ENCODE results near the gene LDB1.
A peak's percentile ranks its signal among the peaks of the same experiment; 100 is the strongest.

Gene LDB1

DNA sequence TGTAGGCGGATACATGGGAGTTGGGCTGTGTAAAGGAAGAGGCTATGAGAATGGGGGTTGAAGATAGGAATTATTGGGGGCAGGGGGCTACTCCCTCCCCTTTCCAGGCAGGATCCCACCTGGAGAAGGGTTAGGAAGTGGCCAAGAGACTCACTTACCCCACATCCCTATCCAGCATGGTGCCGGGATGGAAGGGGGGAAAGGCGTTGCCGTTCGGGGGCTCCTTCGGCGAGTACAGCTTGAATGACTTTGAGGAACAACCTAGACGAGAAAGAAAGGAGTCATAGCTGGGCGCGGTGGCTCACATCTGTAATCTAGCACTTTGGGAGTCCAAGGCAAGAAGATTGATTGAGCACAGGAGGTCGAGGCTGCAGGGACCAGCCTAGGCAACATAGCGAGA, 8.9 kb downstream of the LDB1 start:
- DNase-seq, result no peak

DNA sequence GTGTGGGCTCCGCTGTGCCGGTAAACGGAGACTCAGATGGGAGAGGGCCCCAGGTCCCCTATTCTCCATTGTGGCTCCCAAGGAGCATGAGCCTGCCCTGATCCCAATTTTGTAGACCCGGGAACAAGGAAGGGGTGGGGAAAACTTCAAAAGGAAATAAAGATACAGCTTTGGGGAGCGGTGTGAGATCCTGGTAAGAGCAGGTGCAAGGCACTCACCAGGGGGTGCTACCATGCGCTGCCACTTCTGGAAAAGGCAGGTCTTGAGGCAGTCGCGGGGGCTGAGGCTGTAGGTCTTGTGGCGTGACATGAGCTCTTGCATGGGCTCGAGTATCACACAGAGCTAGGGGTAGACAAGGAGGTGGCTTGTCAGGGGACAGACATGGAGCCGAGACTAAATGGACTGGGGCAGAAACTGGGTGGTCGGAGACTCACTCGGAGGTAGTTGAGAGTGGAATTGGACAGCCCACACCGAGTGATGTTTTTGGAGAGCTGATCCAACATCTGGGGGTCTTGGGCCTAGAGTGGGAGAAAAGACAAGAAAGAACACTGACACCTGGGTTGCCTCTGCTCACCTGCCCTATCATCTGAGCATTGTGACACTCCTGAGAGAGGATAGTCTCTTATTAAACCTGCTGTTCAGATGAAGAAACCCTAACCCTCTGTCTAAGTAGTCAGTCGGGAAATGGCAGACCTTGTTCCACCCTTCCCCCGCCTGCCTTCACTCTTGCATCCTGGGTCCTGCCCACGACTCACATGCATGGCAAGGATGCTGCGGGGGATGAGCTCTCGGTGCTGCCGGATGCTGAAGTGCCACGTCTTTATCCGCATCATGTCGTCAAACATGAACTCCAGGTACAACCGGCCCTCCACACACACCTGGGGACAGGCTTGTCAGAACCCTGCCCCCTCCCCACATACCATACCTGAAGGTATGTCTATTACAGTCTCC, 10.7 kb downstream of the LDB1 start:
- no peak for DNase-seq

DNA sequence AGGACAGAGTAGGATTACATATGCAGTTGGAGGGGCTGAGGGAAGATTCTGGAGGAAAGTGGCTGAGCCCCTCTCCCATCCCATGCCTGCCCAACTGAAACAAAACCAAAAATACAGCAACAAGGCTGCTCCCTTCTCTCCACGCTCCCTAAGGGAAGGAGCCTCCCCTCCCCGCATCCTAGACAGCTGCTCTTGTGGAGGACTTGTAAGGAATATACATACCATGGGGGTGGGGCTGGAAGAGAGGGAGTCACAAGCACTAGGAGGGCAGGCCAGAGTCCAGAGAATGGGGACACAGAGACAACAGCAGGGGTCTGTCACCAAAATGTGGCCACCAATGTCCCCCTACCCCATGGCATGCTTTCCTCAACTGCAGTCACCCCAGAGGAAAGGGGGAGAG, 13.2 kb downstream of the LDB1 start:
- no peak for DNase-seq

DNA sequence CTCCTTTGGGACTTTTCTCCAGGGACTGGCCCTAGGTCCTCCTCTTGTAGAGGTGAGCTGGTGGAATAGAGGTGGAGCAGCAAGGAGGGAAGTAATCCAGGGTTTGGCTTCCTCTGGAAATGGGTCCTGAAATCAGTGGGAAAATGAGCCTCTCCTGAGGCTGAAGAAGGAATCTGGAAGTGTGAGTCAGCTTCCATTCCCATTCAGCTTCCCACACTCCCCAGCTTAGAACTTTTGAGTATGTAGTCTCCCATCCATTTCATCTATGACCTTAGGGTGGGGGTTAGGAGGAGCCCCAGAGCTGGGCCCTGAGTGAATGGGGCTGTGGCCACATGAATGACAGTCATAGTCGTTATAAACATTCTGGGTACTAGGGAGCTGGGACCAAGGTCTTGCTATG, 17.7 kb downstream of the LDB1 start:
- DNase-seq, result no peak

DNA sequence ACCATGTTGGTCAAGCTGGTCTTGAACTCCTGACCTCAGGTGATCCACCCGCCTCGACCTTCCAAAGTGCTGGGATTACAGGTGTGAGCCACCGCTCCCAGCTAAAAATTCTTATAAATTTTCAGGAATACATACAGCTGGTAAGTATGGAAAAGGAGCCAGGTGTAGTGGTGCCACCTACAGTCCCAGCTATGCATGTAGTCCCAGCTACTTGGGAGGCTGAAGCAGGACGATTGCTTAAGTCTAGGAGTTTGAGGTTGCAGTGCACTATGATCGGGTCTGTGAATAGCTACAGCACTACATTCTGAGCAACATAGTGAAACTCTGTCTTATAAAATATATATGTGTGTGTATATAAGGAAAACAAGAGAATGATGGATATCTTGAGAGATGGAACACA, 19.0 kb downstream of the LDB1 start:
- no peak for DNase-seq

DNA sequence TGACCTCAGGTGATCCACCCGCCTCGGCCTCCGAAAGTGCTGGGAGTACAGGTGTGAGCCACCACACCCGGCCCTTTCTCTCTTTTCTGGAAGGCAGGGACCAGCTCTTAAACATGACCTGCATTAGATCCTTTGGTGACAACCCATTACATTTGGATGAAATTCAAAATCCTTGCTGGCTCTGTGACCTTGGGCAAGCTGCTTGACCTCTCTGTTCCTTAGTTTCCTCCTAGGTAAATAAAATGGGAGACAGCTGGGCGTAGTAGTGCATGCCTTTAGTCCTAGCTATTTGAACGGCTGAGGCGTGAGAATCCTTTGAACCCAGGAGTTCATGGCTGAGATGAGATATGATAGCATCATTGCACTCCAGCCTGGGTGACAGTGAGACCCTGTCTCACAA, 23.7 kb downstream of the LDB1 start:
- no peak for DNase-seq

DNA sequence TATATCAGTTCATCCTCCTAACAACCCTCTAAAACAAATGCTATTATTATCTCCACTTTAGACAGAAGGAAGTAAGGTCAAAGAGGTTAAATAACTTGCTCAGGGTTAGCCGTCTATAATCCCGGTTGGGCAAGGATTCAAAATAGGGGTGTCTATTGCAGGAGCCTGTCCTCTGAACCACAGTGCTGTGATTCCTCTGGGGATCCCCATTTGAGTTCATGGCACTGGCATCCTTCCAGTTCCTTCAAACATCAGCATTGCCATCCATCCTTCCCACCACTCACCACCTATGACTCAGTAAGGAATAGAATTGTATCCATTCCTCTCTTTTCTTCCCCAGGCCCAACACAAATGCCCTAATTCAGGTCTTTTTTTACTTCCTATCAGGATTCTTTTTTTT, 29.4 kb downstream of the LDB1 start:
- no peak for DNase-seq

DNA sequence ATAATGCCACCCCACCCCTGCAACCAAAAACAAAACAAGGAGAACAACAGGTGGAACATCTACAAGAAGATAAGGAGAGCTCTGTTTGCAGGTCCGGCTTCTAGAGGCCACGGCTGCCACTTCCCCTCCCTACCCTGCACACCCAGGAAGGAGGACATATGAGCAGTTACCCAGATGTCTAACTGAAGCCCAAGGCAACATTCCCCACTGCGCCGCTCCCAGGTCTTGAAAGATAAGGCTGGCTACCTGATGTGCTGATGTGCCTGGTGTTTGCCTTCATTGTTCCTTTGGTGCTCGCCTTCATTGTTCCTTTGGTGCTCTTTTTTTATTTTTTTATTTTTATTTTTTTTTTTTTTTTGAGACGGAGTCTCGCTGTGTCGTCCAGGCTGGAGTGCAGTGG, 34.0 kb downstream of the LDB1 start:
- no peak for DNase-seq

DNA sequence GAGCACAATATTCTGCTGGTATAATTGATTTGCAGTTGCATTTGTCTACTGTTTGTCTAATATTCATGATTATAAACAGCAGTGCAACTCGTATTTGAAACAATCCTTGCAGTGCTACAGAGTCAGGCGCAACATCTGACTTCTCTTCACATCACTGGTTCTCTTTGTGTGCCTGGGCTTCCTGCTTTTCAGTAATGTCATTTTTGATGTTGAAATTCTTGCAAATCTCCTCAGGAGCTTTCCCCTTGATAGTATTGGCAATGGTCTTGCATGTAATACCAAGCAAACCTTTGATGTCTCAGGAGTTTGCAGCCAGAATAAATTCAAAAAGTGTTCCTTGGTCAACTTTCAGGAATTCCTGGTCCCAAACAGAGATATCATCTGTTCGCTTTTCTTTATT, 34.8 kb downstream of the LDB1 start:
- no peak for DNase-seq

DNA sequence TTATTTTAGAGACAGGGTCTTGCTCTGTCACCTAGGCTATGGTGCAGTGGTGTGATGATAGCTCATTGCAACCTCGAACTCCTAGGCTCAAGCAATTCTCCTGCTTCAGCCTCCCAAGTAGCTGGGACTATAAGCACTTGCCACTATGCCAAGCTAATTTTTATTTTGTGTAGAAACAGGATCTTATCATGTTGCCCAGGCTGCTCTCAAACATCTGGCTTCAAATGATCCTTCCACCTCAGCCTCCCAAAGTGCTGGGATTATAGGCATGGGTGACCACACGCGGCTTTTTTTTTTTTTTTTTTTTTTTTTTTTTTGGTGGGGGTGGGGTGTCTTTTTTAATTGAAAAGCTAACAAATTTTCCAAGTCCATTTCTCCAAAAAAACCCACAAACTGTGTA, 36.6 kb downstream of the LDB1 start:
- DNase-seq, result no peak

DNA sequence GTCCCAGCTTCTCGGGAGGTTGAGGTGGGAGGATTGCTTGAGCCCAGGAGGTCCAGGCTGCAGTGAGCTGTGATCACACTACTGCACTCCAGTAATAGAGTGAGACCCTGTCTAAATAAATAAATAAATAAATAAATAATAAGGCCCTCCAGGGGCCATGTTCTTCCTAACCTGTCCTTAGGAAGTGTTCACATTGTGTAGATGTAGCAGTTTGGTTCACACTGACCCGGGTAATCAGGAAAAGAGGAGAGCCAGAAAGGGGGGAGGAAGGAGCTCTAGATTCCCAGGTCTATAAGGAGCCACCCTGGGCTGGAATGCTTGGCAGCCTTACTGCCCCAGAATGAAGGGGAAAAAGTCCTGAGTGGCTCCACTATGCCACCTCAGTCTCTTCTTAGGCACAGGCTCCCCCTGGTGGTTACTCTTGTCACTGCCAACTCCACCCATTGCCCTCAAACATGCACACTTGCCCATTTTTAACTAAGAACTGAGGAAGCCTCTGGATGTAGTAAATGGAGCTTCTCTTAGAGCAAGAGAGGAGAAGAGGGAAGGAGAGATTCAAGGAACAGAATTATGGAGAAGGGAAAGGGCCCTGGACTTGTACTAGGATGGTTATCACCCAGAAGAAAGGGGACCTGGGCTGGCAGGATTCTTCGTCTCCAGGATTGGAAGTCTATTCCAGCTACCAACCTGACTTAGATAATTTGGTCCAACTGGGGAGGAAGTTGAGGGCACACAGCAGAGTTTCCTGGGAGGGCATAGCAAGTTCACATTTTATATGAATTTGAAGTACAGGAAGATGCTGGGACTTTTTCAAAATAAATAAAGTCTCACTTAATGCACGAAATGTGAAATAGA, 47.3 kb downstream of the LDB1 start:
- peak; percentile 61 for DNase-seq

DNA sequence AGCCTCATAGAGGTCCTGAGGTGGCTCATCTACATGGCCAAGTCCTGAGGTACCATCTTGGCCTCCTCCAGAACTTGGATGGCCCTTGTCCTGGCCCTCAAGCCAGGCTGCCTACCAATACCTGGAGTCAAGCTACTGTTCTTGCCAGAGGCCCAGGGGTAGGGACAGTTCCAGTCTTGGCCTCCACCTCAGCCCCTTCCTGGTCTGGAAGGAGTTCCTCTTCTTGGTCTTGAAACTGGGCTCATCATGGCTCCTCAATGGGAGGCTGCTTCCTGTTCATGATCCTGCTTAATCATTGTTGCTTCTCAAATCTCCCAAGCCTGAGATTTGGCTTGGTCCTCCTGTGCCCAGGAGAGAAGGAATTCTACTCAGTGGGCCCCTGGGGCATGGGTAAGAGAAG, 51.1 kb downstream of the LDB1 start:
- no peak for DNase-seq

DNA sequence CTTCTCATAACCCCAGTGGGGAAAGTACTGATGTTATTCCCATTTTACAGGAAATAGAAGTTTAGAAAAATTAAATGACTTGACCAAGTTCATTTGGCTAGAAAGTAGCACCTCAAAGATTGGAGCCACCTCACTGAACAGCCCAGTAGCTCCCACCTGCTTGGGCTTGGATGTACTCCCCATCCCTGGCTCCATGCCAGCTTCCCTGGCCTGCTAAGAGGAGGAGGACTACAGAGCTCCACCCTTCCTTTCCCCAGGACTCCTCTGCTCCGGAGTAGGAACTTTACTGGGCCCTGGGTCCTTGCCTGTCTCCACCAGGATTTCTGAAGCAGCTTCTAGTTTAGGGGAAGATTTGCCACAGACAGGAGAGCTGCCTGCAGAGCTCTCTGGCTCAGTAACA, 52.0 kb downstream of the LDB1 start:
- DNase-seq, result no peak

DNA sequence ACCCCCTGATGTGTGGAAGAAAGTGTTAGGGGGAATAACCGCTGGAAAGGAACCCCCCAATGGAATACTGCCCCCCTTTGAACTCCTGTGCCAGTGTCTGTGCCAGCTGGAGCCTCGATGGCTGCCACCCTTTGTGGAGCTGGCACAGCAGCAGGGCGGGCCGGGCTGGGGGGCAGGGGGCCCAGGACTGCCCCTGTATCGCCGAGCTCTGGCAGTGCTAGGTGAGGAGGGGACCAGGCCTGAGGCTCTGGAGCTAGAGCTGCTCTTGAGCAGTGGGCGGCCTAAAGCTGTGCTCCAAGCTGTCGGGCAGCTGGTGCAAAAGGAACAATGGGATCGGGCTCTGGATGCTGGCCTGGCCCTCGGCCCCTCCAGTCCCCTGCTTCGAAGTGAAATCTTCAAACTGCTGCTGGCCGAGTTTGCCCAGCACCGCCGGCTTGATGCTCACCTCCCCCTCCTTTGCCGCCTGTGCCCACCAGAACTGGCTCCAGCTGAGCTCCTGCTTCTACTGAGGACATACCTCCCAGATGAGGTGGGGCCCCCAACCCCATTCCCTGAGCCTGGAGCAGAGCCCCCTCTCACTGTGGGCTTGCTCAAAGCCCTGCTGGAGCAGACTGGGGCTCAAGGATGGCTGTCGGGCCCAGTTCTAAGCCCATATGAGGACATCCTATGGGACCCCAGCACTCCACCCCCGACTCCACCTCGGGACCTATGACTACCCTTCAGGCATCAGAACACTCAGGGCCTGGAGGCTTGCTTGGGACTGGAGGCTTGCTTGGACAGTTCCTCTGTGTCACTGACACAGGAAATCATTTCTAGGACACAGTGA, 52.9 kb downstream of the LDB1 start:
- DNase-seq, result no peak

DNA sequence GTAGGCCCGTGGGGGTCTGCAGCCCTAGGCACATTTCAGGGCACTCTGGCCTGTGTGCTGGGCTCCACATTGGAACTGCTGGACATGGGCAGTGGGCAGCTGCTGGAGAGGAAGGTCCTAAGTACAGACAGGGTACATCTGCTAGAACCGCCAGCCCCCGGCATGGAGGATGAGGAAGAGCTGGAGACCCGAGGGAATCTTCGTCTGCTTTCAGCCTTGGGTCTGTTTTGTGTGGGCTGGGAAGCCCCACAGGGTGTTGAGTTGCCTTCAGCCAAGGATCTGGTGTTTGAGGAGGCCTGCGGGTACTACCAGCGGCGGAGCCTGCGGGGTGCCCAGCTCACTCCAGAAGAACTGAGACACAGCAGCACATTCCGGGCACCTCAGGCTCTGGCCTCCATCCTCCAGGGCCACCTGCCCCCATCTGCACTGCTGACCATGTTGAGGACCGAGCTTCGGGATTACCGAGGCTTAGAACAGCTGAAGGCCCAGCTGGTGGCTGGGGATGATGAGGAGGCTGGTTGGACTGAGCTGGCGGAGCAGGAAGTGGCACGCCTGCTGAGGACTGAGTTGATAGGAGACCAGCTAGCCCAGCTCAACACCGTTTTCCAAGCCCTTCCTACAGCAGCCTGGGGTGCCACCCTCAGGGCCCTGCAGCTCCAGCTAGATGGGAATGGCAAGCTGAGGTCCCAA, 53.6 kb downstream of the LDB1 start:
- DNase-seq, result no peak

DNA sequence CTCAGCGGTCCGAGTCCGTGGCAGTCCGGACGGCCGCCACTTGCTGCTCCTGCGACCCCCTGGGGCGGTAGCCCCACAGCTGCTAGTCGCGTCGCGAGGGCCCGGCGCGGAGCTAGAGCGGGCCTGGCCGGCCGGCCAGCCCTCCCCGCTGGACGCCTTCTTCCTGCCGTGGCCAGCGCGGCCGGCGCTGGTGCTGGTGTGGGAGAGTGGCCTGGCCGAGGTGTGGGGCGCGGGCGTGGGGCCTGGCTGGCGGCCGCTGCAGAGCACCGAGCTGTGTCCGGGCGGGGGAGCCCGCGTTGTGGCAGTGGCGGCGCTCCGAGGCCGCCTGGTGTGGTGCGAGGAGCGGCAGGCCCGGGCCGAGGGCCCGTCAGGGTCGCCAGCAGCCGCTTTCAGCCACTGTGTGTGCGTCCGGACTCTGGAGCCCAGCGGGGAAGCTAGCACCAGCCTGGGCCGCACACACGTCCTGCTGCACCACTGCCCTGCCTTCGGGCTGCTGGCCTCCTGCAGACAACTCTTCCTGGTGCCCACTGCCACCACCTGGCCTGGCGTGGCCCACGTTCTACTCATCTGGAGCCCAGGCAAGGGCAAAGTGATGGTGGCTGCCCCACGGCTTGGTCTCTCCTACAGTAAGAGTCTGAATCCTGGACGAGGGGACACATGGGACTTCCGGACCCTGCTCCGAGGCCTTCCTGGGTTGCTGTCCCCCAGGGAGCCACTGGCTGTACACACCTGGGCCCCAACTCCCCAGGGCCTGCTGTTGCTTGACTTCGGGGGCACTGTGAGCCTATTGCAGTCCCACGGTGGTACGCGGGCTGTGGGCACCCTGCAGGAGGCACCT, 54.4 kb downstream of the LDB1 start:
- DNase-seq, result no peak

DNA sequence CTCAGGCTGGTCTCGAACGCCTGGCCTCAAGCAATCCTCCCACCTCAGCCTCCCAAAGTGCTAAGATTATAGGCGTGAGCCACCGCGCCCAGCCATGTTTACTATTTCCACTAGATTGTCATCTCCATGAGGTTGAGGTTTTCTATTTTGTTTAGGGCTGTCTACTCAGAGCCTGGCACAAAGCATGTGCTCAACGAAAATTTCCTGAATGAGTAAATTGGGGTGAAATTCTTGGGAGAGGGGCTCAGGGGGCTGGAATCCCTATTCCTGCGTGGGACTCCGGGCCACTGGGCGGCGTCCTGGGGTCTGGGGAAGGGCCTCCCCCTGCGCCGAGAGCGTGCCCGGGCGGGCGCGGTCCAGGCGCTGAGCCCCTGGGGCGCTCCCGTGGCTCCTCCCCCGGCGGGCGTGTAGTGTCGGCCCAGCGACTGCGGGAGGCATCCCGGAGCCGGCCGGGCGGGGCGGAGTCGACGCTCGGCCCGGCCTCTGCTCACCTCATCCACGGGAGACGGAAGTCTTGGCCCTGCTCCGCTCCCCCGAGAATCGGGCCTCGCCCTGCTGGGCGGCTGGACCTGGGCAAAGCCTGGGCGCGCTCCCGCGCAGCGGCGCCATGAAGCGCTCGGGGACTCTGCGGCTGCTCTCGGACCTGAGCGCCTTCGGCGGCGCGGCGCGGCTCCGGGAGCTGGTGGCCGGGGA, 55.2 kb downstream of the LDB1 start, which contains the start of gene HPS6:
Gene HPS6 (plus strand): TSS at position 482 of the 693 bp plus-strand sequence. CDS start 126 bp downstream, at position 608.
- peak; percentile 85 for DNase-seq

DNA sequence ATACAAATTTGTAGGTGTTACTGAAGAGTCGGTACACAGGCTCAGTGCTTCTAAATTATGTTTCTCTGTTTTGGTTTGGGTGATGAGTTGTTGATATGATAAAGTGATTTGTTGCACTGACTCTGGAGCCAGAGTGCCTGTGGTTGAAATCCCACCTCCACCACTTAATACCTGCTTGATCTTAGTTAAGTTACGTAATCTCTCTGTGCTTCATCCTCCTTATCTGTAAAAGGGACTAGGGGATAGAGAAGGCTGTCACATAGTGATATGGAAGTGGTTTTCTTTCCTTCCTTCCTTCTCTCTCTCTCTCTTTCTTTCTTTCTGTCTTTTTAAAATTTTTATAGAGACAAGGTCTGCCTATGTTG, 55.7 kb downstream of the LDB1 start:
- no peak for DNase-seq

DNA sequence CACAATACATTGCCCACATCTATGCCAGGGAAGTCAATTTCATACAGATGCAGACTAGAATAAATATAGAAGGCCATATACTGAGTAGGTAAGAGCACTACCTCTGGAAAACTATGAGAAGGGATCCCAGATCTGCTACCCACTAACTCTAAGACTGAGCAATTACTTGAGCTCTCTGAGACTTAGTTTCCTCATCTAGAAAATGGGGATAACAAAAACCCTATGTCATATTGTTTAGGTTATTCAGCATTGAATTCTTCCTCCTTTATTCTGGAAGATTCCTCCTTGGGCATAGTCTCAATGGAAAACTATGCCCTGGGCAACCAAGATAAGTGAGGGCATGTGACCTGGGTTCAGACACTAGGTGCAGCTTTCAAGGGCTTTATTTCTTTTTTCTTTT, 60.2 kb downstream of the LDB1 start:
- no peak for DNase-seq

Data from activated effector memory CD4-positive, alpha-beta T cell treated with Interleukin-2 at 50 U/mL for 16 hours (primary cell).